PC-3 (cell line): Measurements from ENCODE around the gene KDSR. TPM values are rescaled to one million over a fixed set of nuclear protein-coding genes. Genes with fewer than 3 reads are reported as not detected.

ENCODE experiments used
- ATAC-seq: fragments of 200-7000 bp; cut with Tn5 transposase; 2 replicates; pipeline ENCODE4 v1.9.1; 2020; ENCODE audit warnings: mild to moderate bottlenecking, moderate library complexity
- BruUV-seq: library from RNA; stranded (reverse); fragments of 400-500 nt; replicated peaks from 2 replicates; lab custom pipeline; 2021; lab: Mats Ljungman, UMichigan
- CTCF ChIA-PET: fragments of 300-600 bp; sonication (Branson Sonifier 250); formaldehyde crosslinking; loops from one replicate; lab custom pipeline; 2022; ENCODE audit warnings: antibody characterized with exemption; lab: Charles Lee
- POLR2A ChIA-PET: fragments of 300-600 bp; sonication (Branson Sonifier 250); formaldehyde crosslinking; loops from one replicate; lab custom pipeline; 2022; ENCODE audit warnings: antibody characterized with exemption; ENCODE audit not compliant: unreplicated experiment; lab: Charles Lee
- DNase-seq: peaks from one replicate; pipeline ENCODE4 v3.0.0-alpha.2; 2015
- H2AFZ ChIP-seq: fragments of 300-600 bp; sonication (generic); 2 replicates; pipeline ENCODE4 v1.6.0; 2016; ENCODE audit warnings: antibody characterized with exemption, low read length
- H3F3A ChIP-seq: fragments of 300-600 bp; sonication (generic); one replicate; pipeline ENCODE4 v1.6.0; 2017; ENCODE audit warnings: antibody characterized with exemption, low read length, control low read depth, mild to moderate bottlenecking; ENCODE audit not compliant: unreplicated experiment
- H3K27ac ChIP-seq: fragments of 300-600 bp; sonication (generic); 2 replicates; pipeline ENCODE4 v1.5.1; 2016; ENCODE audit warnings: mild to moderate bottlenecking, low read length
- H3K27me3 ChIP-seq: fragments of 300-600 bp; sonication (generic); 2 replicates; pipeline ENCODE4 v1.6.1; 2016; ENCODE audit warnings: low read length, mixed read lengths
- H3K36me3 ChIP-seq: fragments of 300-600 bp; sonication (generic); 2 replicates; pipeline ENCODE4 v1.6.1; 2016; ENCODE audit warnings: low read depth, mixed run types, low read length, mixed read lengths
- H3K4me1 ChIP-seq: fragments of 300-600 bp; sonication (generic); 2 replicates; pipeline ENCODE4 v1.5.1; 2016; ENCODE audit warnings: low read length; ENCODE audit not compliant: insufficient read depth
- H3K4me2 ChIP-seq: fragments of 300-600 bp; sonication (generic); 2 replicates; pipeline ENCODE4 v1.6.0; 2016; ENCODE audit warnings: low read length
- H3K4me3 ChIP-seq: fragments of 300-600 bp; sonication (generic); 2 replicates; pipeline ENCODE4 v1.5.1; 2016; ENCODE audit warnings: mild to moderate bottlenecking, low read length, mixed read lengths
- H3K79me2 ChIP-seq: fragments of 300-600 bp; sonication (generic); 2 replicates; pipeline ENCODE4 v1.6.1; 2017; ENCODE audit warnings: low read length, mixed read lengths
- H3K9ac ChIP-seq: fragments of 300-600 bp; sonication (generic); 2 replicates; pipeline ENCODE4 v1.6.0; 2016; ENCODE audit warnings: mild to moderate bottlenecking, low read length
- H3K9me2 ChIP-seq: fragments of 300-600 bp; sonication (generic); replicated peaks from 2 replicates; pipeline ENCODE4 v1.6.1; 2016; ENCODE audit warnings: mixed run types, low read length, mixed read lengths
- H3K9me3 ChIP-seq: fragments of 300-600 bp; sonication (generic); 2 replicates; pipeline ENCODE4 v1.6.1; 2016; ENCODE audit warnings: low read length, mixed read lengths
- H4K20me1 ChIP-seq: fragments of 300-600 bp; sonication (generic); 2 replicates; pipeline ENCODE4 v1.6.1; 2016; ENCODE audit warnings: low read length, mixed read lengths
- EZH2 ChIP-seq: fragments of 300-600 bp; sonication (generic); IDR thresholded peaks from one replicate; pipeline ENCODE4 v1.6.1; 2017; ENCODE audit warnings: antibody characterized with exemption, mild to moderate bottlenecking, low read length; ENCODE audit not compliant: unreplicated experiment
- EZH2phosphoT487 ChIP-seq: fragments of 300-600 bp; sonication (generic); IDR thresholded peaks from 2 replicates; pipeline ENCODE4 v1.6.1; 2018; ENCODE audit warnings: mild to moderate bottlenecking, antibody characterized with exemption, low read length, borderline replicate concordance
- intact Hi-C: fragments of 100-400 bp; cut with micrococcal nuclease; formaldehyde crosslinking; loops from 2 replicates; pipeline ENCODE4 v1.9.0; 2023
- total RNA-seq: library from RNA; depleted of rRNA; stranded (reverse); fragments of >200 nt; gene quantifications from 2 replicates; pipeline ENCODE4 v1.2.3, GENCODE V29; 2014
- TF ChIP-seq, protein P1 (sequence below): fragments of 300-600 bp; sonication (generic); conservative IDR thresholded peaks from 2 replicates; pipeline ENCODE4 v1.5.1; 2017; ENCODE audit warnings: antibody characterized with exemption, low read depth, mild to moderate bottlenecking, low read length

KDSR gene
- total RNA-seq, 1 experiment from 2014 or later: 16.1 TPM

DNA sequence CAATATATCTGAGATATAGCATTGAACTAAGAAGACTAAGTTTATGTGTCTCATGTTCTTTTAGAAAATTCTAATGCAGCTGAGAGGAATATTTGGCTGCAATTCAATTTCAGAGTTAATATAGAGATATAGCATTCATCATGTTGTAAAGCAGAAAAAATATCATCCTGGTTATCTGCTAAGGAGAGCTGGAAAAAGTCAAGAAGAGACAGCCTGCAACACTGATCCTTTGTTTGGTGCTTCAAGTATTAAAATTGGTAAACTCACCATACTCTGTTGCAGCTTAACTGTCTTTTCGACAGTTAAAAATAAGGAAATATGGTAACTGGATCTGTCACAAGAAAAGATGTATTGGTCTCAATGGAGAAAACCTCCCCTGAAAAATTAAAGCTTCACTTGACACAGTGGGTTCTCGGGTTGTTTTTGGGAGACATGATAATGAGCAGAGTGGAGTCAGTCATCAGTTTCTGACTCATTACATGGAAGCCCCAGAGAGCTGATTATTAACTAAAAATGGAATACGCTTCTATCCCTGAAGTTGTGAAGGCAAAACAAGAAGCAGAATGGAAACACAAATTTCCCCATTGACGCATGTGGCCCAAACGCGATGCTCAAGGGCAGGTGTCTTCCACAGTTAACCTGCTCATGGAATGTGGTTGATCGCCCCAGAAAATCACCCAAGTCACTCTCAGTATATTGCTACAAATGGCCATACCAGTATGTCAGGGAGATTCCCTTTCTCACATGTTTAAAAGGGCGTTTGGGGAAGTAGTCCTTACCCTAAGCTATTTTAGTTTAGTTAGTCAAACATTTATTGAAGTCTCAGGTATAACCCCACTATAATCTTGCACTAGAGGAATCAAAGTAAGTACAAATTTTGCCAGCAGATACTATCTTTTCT, 55.6 kb downstream of the KDSR start:
- H2AFZ ChIP-seq: no peak overlapping the region
- H3K4me2 ChIP-seq: no peak overlapping the region
- no peaks in the 10 kb centered on the region for H3K9me3 ChIP-seq
- ATAC-seq: no peak
- H3K9ac ChIP-seq: no peak overlapping the region
- no peaks in the 10 kb centered on the region for H3K36me3 ChIP-seq
- ChIA-PET POLR2A (no interaction called here), CTCF (no interaction called here)
- H3K27ac ChIP-seq: no peak overlapping the region
- H3F3A ChIP-seq: no peaks in the 10 kb centered on the region
- H3K4me3 ChIP-seq: no peak overlapping the region
- no peaks in the 10 kb centered on the region for H3K27me3 ChIP-seq
- intact Hi-C loops: no loop called here
- H4K20me1 ChIP-seq: no peaks in the 10 kb centered on the region
- no peak for DNase-seq
- peaks cover 7% of the 10 kb centered on the region for H3K4me1 ChIP-seq
- H3K9me2 ChIP-seq: no peaks in the 10 kb centered on the region
- H3K79me2 ChIP-seq: no peaks in the 10 kb centered on the region
- BruUV-seq: no TSS peak
- TF ChIP-seq EZH2: no peak
- TF ChIP-seq, protein P1, sequence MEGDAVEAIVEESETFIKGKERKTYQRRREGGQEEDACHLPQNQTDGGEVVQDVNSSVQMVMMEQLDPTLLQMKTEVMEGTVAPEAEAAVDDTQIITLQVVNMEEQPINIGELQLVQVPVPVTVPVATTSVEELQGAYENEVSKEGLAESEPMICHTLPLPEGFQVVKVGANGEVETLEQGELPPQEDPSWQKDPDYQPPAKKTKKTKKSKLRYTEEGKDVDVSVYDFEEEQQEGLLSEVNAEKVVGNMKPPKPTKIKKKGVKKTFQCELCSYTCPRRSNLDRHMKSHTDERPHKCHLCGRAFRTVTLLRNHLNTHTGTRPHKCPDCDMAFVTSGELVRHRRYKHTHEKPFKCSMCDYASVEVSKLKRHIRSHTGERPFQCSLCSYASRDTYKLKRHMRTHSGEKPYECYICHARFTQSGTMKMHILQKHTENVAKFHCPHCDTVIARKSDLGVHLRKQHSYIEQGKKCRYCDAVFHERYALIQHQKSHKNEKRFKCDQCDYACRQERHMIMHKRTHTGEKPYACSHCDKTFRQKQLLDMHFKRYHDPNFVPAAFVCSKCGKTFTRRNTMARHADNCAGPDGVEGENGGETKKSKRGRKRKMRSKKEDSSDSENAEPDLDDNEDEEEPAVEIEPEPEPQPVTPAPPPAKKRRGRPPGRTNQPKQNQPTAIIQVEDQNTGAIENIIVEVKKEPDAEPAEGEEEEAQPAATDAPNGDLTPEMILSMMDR: no peak
- TF ChIP-seq EZH2phosphoT487: no peak

DNA sequence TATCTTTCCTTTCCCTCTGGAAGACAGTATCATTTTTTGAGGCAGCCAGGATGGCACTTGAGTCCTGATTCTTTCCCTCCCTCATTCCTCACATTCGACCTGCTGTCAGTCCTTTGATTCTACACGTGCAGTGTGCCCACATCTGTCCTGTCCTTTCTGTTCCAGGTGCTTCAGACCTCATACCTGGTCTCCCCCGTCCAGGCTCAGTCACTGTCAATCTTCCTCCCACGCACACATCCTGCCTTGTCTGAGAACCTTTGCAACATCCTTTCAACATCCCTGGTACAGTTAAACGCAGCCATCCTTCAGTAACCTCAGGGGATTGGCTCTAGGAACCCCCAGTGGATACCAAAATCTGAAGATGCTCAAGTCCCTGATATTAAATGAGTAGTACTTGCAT, 57.6 kb downstream of the KDSR start:
- Histone ChIP-seq H3K27ac (no peak overlapping the region), H3K4me2 (no peak overlapping the region), H2AFZ (no peak overlapping the region), H3F3A (no peaks in the 10 kb centered on the region), H3K9me2 (no peaks in the 10 kb centered on the region), H3K4me1 (no peaks in the 10 kb centered on the region), H3K79me2 (no peaks in the 10 kb centered on the region), H4K20me1 (no peaks in the 10 kb centered on the region), H3K9me3 (no peaks in the 10 kb centered on the region), H3K27me3 (no peaks in the 10 kb centered on the region), H3K9ac (no peak overlapping the region), H3K36me3 (no peaks in the 10 kb centered on the region), H3K4me3 (no peak overlapping the region)
- DNase-seq (no peak), ATAC-seq (no peak)
- TF ChIP-seq EZH2 (no peak), EZH2phosphoT487 (no peak)
- TF ChIP-seq, protein P1: no peak
- no TSS peak for BruUV-seq
- POLR2A ChIA-PET: no interaction called here
- intact Hi-C loops: no loop called here
- CTCF ChIA-PET: no interaction called here

DNA sequence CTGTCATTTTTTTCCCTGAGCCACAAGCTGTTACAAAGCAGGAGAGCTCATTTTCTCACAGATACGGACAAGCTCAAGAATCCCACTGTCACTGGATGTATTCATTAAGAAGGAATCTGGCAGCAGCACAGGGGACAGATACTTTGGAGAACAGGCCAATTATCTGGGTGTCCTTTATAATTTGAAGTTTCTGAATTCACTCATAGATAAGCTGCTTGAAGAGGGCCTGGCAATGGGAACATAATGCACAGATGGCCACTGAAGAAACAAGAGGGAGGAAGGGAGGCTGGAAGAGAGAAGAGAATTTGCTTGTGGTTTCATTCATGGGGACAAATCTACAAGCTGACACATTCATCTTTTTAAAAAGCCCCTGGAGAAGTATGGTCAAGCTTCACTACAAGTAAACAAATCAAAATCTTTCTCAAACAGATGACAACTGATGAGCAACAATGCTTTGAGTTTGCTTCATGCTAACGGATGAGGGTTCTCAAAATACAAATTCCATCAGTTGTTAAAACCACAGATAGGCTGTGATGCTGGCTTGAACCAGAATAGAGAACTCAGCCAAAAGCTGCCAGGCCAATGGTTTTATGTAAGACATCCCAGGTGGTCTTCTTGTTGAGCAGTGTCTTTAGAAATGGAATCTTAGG, 59.3 kb downstream of the KDSR start:
- no peaks in the 10 kb centered on the region for H3K4me1 ChIP-seq
- no peak for ATAC-seq

More for the DNA sequence above, 59.3 kb downstream of the KDSR start:
- H3K36me3 ChIP-seq: no peaks in the 10 kb centered on the region
- no peaks in the 10 kb centered on the region for H4K20me1 ChIP-seq
- CTCF ChIA-PET: no interaction called here
- POLR2A ChIA-PET: interaction anchor here (0.7 to 1.0 kb wide), 2 partner anchors 48 to 144 kb away, joined by 5 to 7 read pairs; no protein-coding TSS in a partner anchor
- TF ChIP-seq EZH2: no peak
- TF ChIP-seq, protein P1: no peak
- no peak for TF ChIP-seq EZH2phosphoT487
- H3K9me3 ChIP-seq: no peaks in the 10 kb centered on the region
- no peaks in the 10 kb centered on the region for H3K79me2 ChIP-seq
- DNase-seq: no peak
- intact Hi-C loops: no loop called here
- no peaks in the 10 kb centered on the region for H3K27me3 ChIP-seq
- no peak overlapping the region for H2AFZ ChIP-seq
- BruUV-seq: no TSS peak
- H3K4me3 ChIP-seq: no peak overlapping the region
- no peak overlapping the region for H3K27ac ChIP-seq
- H3K9me2 ChIP-seq: no peaks in the 10 kb centered on the region
- H3F3A ChIP-seq: no peaks in the 10 kb centered on the region
- H3K4me2 ChIP-seq: no peak overlapping the region
- H3K9ac ChIP-seq: no peak overlapping the region
